Vagina (tissue), 2 donors: ENCODE data around the gene IRF9. TPM values are rescaled to one million over a fixed set of nuclear protein-coding genes. Genes with fewer than 3 reads are reported as not detected.

Experiments used
- DNase-seq, 2 donors: peaks; one replicate each; pipeline ENCODE4 v3.0.0-alpha.2; 2017; ENCODE audit errors: extremely low spot score in 2 of 2
- H3K27ac ChIP-seq: fragments of 200-600 bp; sonication (generic); one replicate; pipeline ENCODE4 v1.5.1; 2019
- H3K27me3 ChIP-seq: fragments of 200-600 bp; sonication (generic); one replicate; pipeline ENCODE4 v1.5.1; 2019
- H3K36me3 ChIP-seq, 2 donors: fragments of 200-600 bp; sonication (generic); one replicate each; pipeline ENCODE4 v1.5.1; 2017 to 2019
- H3K4me1 ChIP-seq: fragments of 200-600 bp; sonication (generic); one replicate; pipeline ENCODE4 v1.5.1; 2019
- H3K4me3 ChIP-seq, 2 donors: fragments of 200-600 bp; sonication (generic); 1 replicate in 1 of 2; 2 replicates in 1 of 2; pipeline ENCODE4 v1.5.1; 2016 to 2019
- H3K9me3 ChIP-seq: fragments of 200-600 bp; sonication (generic); one replicate; pipeline ENCODE4 v1.5.1; 2019
- CTCF ChIP-seq, 3 experiments: fragments of 450-650 bp in 2 of 3; fragments of 200-600 bp in 1 of 3; sonication (generic) in 1 of 3; IDR thresholded peaks; one replicate each; pipeline ENCODE4 v1.5.1; 2017 to 2019; ENCODE audit warnings: antibody characterized with exemption in 3 of 3, mild to moderate bottlenecking in 2 of 3, moderate library complexity in 2 of 3
- POLR2A ChIP-seq, 2 donors: fragments of 450-650 bp; IDR thresholded peaks; one replicate each; pipeline ENCODE4 v1.6.1; 2017; ENCODE audit warnings: antibody characterized with exemption in 2 of 2, mild to moderate bottlenecking in 2 of 2, moderate library complexity in 2 of 2
- POLR2AphosphoS5 ChIP-seq, 2 donors: sonication (generic); formaldehyde crosslinking; IDR thresholded peaks; one replicate each; pipeline ENCODE4 v1.9.0; 2017; ENCODE audit warnings: antibody characterized with exemption in 2 of 2, mild to moderate bottlenecking in 2 of 2, low read depth in 1 of 2; ENCODE audit not compliant: insufficient read depth in 1 of 2
- intact Hi-C: fragments of 100-400 bp; cut with DNase I; formaldehyde crosslinking; loops from one replicate; pipeline ENCODE4 v1.15.1; 2023
- total RNA-seq: library from RNA; depleted of rRNA; stranded (reverse); fragments of >200 nt; gene quantifications from one replicate; pipeline ENCODE4 v1.2.3, GENCODE V29; 2016

Gene IRF9
- total RNA-seq, 1 donor from 2014 or later: 55.0 TPM

DNA sequence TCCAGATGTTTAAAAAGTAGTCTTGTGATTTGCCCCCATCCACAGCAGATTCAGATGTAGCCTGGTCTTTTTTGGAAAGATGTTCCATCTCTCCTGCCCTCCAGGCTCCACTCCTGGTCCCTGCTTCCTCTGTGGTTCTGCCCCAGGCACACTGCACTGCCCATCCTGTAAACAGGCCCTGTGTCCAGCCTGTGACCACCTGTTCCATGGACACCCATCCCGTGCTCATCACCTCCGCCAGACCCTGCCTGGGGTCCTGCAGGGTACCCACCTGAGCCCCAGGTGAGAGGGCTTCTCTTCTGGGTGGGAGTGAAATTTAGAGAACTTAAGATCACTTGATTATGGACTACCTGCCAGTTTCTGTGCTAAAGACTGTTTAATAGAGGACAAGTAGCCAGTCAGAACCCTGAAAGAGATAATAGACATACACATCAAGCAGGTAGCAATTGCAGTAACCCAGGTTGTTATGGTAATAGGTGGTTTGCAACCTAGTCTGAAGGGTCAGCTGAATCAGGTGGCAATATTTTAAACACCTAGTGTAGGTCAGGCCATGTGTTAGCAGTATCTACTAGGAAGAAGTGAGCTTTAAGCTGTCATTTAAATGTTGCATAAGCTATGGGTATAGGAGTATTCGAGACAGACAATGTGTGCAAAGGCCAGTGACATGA is 11.6 kb upstream of the IRF9 start:
- Histone ChIP-seq H3K27ac (no peak overlapping the region), H3K4me3 (no peak overlapping the region), H3K4me1 (peaks cover 32% of the 10 kb centered on the region), H3K9me3 (no peaks in the 10 kb centered on the region), H3K36me3 (peaks cover 0 to 51% of the 10 kb centered on the region in 2 donors), H3K27me3 (no peaks in the 10 kb centered on the region)
- DNase-seq: no peak
- intact Hi-C loops: no loop called here
- TF ChIP-seq POLR2A (IDR thresholded peaks at IDR 0.05) (no peak), POLR2AphosphoS5 (IDR thresholded peaks at IDR 0.05; ENCODE audit: insufficient read depth in 1 of 2, low read depth in 1 of 2) (no peak), CTCF (IDR thresholded peaks at IDR 0.05) (no peak)

DNA sequence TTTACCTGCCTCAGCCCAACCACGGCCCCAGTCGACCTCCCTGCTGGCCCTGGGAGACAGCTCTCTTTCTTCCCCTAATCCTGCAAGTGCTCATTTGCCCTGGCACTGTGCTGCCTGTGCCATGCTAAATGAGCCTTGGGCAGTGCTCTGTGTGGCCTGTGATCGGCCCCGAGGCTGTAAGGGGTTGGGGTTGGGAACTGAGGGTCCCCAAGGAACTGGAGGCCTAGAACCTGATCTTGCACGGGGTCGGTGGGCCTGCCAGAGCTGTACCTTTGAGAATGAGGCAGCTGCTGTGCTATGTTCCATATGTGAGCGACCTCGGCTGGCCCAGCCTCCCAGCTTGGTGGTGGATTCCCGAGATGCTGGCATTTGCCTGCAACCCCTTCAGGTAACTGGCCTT is 11.0 kb upstream of the IRF9 start:
- peaks cover 29% of the 10 kb centered on the region for H3K4me1 ChIP-seq
- no peak overlapping the region for H3K4me3 ChIP-seq
- intact Hi-C loops: no loop called here
- no peak for DNase-seq
- H3K27me3 ChIP-seq: no peaks in the 10 kb centered on the region
- H3K36me3 ChIP-seq: peaks cover 0 to 58% of the 10 kb centered on the region in 2 donors
- H3K27ac ChIP-seq: no peak overlapping the region
- no peak for TF ChIP-seq CTCF (IDR thresholded peaks at IDR 0.05)
- TF ChIP-seq POLR2AphosphoS5 (IDR thresholded peaks at IDR 0.05; ENCODE audit: insufficient read depth in 1 of 2, low read depth in 1 of 2): no peak
- no peaks in the 10 kb centered on the region for H3K9me3 ChIP-seq

DNA sequence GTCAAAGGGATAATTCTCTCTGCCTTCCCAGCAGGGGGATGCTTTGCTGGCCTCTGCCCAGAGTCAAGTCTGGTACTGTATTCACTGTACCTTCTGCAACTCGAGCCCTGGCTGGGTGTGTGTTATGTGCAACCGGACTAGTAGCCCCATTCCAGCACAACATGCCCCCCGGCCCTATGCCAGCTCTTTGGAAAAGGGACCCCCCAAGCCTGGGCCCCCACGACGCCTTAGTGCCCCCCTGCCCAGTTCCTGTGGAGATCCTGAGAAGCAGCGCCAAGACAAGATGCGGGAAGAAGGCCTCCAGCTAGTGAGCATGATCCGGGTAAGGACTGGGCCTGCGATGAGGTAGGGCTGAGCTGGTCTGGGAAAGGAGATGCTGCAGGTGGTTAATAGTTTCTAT is 10.5 kb upstream of the IRF9 start:
- H3K36me3 ChIP-seq: peaks cover 0 to 63% of the 10 kb centered on the region in 2 donors
- no peak overlapping the region for H3K4me3 ChIP-seq
- no peak for TF ChIP-seq POLR2AphosphoS5 (IDR thresholded peaks at IDR 0.05; ENCODE audit: insufficient read depth in 1 of 2, low read depth in 1 of 2)
- TF ChIP-seq CTCF (IDR thresholded peaks at IDR 0.05): no peak
- no peak for TF ChIP-seq POLR2A (IDR thresholded peaks at IDR 0.05)
- no peak overlapping the region for H3K27ac ChIP-seq
- no peak for DNase-seq
- H3K4me1 ChIP-seq: peaks cover 24% of the 10 kb centered on the region
- H3K9me3 ChIP-seq: no peaks in the 10 kb centered on the region
- intact Hi-C loops: no loop called here
- no peaks in the 10 kb centered on the region for H3K27me3 ChIP-seq

GRCh38 chr14:24150993-24151392 is 10.1 kb upstream of the IRF9 start:
- DNase-seq: no peak
- TF ChIP-seq POLR2A (IDR thresholded peaks at IDR 0.05): no peak
- no peak for TF ChIP-seq POLR2AphosphoS5 (IDR thresholded peaks at IDR 0.05; ENCODE audit: insufficient read depth in 1 of 2, low read depth in 1 of 2)
- no peak for TF ChIP-seq CTCF (IDR thresholded peaks at IDR 0.05)
- intact Hi-C loops: no loop called here
- H3K36me3 ChIP-seq: peaks cover 0 to 67% of the 10 kb centered on the region in 2 donors
- H3K9me3 ChIP-seq: no peaks in the 10 kb centered on the region
- no peak overlapping the region for H3K27ac ChIP-seq
- no peak overlapping the region for H3K4me3 ChIP-seq
- no peaks in the 10 kb centered on the region for H3K27me3 ChIP-seq
- H3K4me1 ChIP-seq: peaks cover 20% of the 10 kb centered on the region

- peaks cover 0 to 72% of the 10 kb centered on the region in 2 donors for H3K36me3 ChIP-seq
- DNase-seq: no peak
- TF ChIP-seq CTCF (IDR thresholded peaks at IDR 0.05): no peak
- no peak for TF ChIP-seq POLR2AphosphoS5 (IDR thresholded peaks at IDR 0.05; ENCODE audit: insufficient read depth in 1 of 2, low read depth in 1 of 2)
- no peak for TF ChIP-seq POLR2A (IDR thresholded peaks at IDR 0.05)
- no peak overlapping the region for H3K27ac ChIP-seq
- peaks cover 17% of the 10 kb centered on the region for H3K4me1 ChIP-seq
- intact Hi-C loops: no loop called here
- H3K27me3 ChIP-seq: no peaks in the 10 kb centered on the region
- no peak overlapping the region for H3K4me3 ChIP-seq
- no peaks in the 10 kb centered on the region for H3K9me3 ChIP-seq
Observed at GRCh38 chr14:24151404-24152080, 9.5 kb upstream of the IRF9 start.
